OCI-LY1 (cell line): ENCODE results near the gene SMDT1.
A peak's percentile ranks its signal among the peaks of the same experiment; 100 is the strongest.
"Not testable (repeated sequence)": the region's sequence is repeated elsewhere in the genome, so short reads cannot be mapped to it uniquely, and the experiment has no call there.

Source experiments
- CTCF ChIP-seq: fragments of 200-600 bp; sonication (generic), shearing (Covaris generic); IDR thresholded peaks from 2 replicates; pipeline ENCODE4 v1.5.1; 2017; ENCODE audit warnings: mild to moderate bottlenecking, antibody characterized with exemption, low read length, moderate library complexity, mixed read lengths
- EZH2 ChIP-seq: fragments of 200-600 bp; sonication (generic), shearing (Covaris generic); IDR thresholded peaks from 2 replicates; pipeline ENCODE4 v1.8.0; 2017; ENCODE audit warnings: borderline replicate concordance, mixed run types, mild to moderate bottlenecking, antibody characterized with exemption, low read length, moderate library complexity, mixed read lengths

GRCh38 chr22:42112793-42113192 lies 33.3 kb downstream of the SMDT1 start:
- peak; percentile 37 for TF ChIP-seq CTCF
- not testable (repeated sequence) for TF ChIP-seq EZH2
